ENCODE measurements around the gene HOXC4.

DNA sequence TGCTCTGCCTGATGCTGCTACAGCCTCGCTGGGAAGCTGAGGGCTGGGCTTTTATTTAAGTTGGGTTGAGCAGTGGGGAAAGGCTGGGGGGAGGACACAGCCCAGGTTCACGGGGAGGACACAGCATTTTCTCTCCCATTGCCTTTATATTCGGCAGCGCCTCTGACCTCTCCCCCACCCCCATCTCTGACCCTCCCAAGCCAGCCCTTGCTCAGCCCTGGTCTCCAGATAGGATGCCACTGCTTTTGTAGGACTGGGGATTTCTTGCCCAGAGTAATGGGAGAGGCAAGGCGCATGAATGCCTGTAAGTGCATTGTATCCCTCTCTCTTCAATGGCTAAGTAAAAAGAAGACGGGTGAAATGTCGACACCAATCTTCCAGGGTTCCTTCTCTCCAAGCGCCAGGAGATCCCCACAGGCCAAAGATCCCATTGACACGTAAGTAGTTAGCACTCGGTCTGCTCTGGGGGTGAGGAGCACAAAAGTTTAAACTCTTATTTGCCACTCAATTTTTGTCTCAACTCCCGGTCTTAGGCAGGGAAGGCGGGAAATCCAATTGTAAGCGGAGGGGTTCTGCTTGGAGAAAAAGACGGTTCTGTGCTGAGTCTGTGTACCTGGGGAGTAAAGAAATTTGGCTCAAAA, 4.6 kb downstream of the HOXC4 start:
- TF ChIP-seq, protein P1, sequence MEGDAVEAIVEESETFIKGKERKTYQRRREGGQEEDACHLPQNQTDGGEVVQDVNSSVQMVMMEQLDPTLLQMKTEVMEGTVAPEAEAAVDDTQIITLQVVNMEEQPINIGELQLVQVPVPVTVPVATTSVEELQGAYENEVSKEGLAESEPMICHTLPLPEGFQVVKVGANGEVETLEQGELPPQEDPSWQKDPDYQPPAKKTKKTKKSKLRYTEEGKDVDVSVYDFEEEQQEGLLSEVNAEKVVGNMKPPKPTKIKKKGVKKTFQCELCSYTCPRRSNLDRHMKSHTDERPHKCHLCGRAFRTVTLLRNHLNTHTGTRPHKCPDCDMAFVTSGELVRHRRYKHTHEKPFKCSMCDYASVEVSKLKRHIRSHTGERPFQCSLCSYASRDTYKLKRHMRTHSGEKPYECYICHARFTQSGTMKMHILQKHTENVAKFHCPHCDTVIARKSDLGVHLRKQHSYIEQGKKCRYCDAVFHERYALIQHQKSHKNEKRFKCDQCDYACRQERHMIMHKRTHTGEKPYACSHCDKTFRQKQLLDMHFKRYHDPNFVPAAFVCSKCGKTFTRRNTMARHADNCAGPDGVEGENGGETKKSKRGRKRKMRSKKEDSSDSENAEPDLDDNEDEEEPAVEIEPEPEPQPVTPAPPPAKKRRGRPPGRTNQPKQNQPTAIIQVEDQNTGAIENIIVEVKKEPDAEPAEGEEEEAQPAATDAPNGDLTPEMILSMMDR (IDR thresholded peaks at IDR 0.05; ENCODE audit: poor library complexity, severe bottlenecking): no peak
- no peak for TF ChIP-seq EZH2 (IDR thresholded peaks at IDR 0.05; ENCODE audit: borderline replicate concordance, insufficient read depth, low read length, poor library complexity, severe bottlenecking)
- TF ChIP-seq POLR2AphosphoS5 (IDR thresholded peaks at IDR 0.05): no peak
- TF ChIP-seq EP300 (conservative IDR thresholded peaks at IDR 0.05; ENCODE audit: poor library complexity, severe bottlenecking): no peak
- no peak for TF ChIP-seq MXI1 (conservative IDR thresholded peaks at IDR 0.05; ENCODE audit: poor library complexity, severe bottlenecking)
- TF ChIP-seq RAD21 (conservative IDR thresholded peaks at IDR 0.05): no peak
- TF ChIP-seq, protein P2, sequence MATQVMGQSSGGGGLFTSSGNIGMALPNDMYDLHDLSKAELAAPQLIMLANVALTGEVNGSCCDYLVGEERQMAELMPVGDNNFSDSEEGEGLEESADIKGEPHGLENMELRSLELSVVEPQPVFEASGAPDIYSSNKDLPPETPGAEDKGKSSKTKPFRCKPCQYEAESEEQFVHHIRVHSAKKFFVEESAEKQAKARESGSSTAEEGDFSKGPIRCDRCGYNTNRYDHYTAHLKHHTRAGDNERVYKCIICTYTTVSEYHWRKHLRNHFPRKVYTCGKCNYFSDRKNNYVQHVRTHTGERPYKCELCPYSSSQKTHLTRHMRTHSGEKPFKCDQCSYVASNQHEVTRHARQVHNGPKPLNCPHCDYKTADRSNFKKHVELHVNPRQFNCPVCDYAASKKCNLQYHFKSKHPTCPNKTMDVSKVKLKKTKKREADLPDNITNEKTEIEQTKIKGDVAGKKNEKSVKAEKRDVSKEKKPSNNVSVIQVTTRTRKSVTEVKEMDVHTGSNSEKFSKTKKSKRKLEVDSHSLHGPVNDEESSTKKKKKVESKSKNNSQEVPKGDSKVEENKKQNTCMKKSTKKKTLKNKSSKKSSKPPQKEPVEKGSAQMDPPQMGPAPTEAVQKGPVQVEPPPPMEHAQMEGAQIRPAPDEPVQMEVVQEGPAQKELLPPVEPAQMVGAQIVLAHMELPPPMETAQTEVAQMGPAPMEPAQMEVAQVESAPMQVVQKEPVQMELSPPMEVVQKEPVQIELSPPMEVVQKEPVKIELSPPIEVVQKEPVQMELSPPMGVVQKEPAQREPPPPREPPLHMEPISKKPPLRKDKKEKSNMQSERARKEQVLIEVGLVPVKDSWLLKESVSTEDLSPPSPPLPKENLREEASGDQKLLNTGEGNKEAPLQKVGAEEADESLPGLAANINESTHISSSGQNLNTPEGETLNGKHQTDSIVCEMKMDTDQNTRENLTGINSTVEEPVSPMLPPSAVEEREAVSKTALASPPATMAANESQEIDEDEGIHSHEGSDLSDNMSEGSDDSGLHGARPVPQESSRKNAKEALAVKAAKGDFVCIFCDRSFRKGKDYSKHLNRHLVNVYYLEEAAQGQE (IDR thresholded peaks at IDR 0.05; ENCODE audit: borderline replicate concordance): no peak
